A549 (cell line): ENCODE measurements around the gene RGS16. TPM values are rescaled to one million over a fixed set of nuclear protein-coding genes. Genes with fewer than 3 reads are reported as not detected.

Source experiments
- ATAC-seq, 2 experiments: fragments of 200-7000 bp in 1 of 2; fragments of >200 bp in 1 of 2; cut with Nextera tagmentation in 1 of 2; cut with Tn5 transposase in 1 of 2; 3 replicates each; pipeline versions ENCODE4 v1.8.0 to v1.9.1; 2018 to 2020; ENCODE audit warnings: mild to moderate bottlenecking in 1 of 2, moderate library complexity in 1 of 2
- CTCF ChIA-PET: fragments of 300-600 bp; sonication (Branson Sonifier 250); formaldehyde crosslinking; extraction: SDS; loops from one replicate; lab custom pipeline; 2021; ENCODE audit warnings: antibody characterized with exemption, inconsistent platforms; lab: Yijun Ruan, JAX
- POLR2A ChIA-PET: fragments of 350-600 bp; formaldehyde crosslinking; extraction: SDS; loops from one replicate; lab custom pipeline; 2021; ENCODE audit warnings: antibody characterized with exemption, inconsistent platforms; lab: Yijun Ruan, JAX
- DNase-seq, 2 experiments: peaks; one replicate each; pipeline versions ENCODE4 v3.0.0 to v3.0.0-alpha.2; 2011 to 2016; ENCODE audit warnings: low read depth in 1 of 2, low spot score in 1 of 2
- FAIRE-seq: peaks from 2 replicates; lab custom pipeline; 2011; peaks lifted over from hg19 to GRCh38; lab: Jason Lieb, UNC
- H3K27ac ChIP-seq, 2 experiments: fragments of >200 bp; sonication (Bioruptor Twin); formaldehyde crosslinking; 3 replicates each; pipeline ENCODE4 v1.5.1; 2016 to 2017
- H3K4me1 ChIP-seq: fragments of >200 bp; sonication (Bioruptor Twin); formaldehyde crosslinking; 3 replicates; pipeline ENCODE4 v1.6.1; 2016
- H3K4me2 ChIP-seq: fragments of >200 bp; sonication (Bioruptor Twin); formaldehyde crosslinking; 3 replicates; pipeline ENCODE4 v1.6.1; 2016
- H3K4me3 ChIP-seq: fragments of >200 bp; sonication (Bioruptor Twin); formaldehyde crosslinking; 3 replicates; pipeline ENCODE4 v1.5.1; 2016
- H3K9me3 ChIP-seq: fragments of >200 bp; sonication (Bioruptor Twin); formaldehyde crosslinking; 3 replicates; pipeline ENCODE4 v1.6.1; 2016
- CBX2 ChIP-seq: fragments of 200-600 bp; sonication (generic); IDR thresholded peaks from 2 replicates; pipeline ENCODE4 v1.6.1; 2016; ENCODE audit warnings: low read depth, mild to moderate bottlenecking, borderline replicate concordance
- CBX8 ChIP-seq: fragments of 200-600 bp; sonication (generic); IDR thresholded peaks from 2 replicates; pipeline ENCODE4 v1.6.1; 2016
- CEBPB ChIP-seq, 2 experiments: fragments of >200 bp in 1 of 2; sonication (Bioruptor Twin) in 1 of 2; formaldehyde crosslinking in 1 of 2; IDR thresholded peaks; 2 replicates each; pipeline ENCODE4 v1.6.1; 2012 to 2016
- CHD2 ChIP-seq: fragments of 150-350 bp; IDR thresholded peaks from 2 replicates; pipeline ENCODE4 v1.6.1; 2014; ENCODE audit warnings: low read length; ENCODE audit not compliant: partially characterized antibody
- ELK1 ChIP-seq: fragments of 150-350 bp; IDR thresholded peaks from 2 replicates; pipeline ENCODE4 v1.6.1; 2014; ENCODE audit warnings: low read depth, mild to moderate bottlenecking, low read length
- FOSB ChIP-seq: fragments of 250-450 bp; sonication (Bioruptor Pico); IDR thresholded peaks from 2 replicates; pipeline ENCODE4 v1.5.0; 2020; ENCODE audit warnings: mild to moderate bottlenecking, moderate library complexity
- FOSL2 ChIP-seq, 2 experiments: fragments of 450-650 bp in 1 of 2; fragments of >200 bp in 1 of 2; sonication (Bioruptor Twin) in 1 of 2; formaldehyde crosslinking; IDR thresholded peaks; 2 replicates each; pipeline versions ENCODE4 v1.5.0 to v1.6.1; 2016 to 2020; ENCODE audit warnings: mild to moderate bottlenecking in 1 of 2, moderate library complexity in 1 of 2
- GATA3 ChIP-seq: IDR thresholded peaks from 2 replicates; pipeline ENCODE4 v1.6.1; 2012; ENCODE audit warnings: borderline replicate concordance
- HDAC2 ChIP-seq: fragments of 200-600 bp; sonication (generic); IDR thresholded peaks from 2 replicates; pipeline ENCODE4 v1.6.1; 2016
- HES2 ChIP-seq: fragments of >200 bp; sonication (Bioruptor Twin); formaldehyde crosslinking; IDR thresholded peaks from 2 replicates; pipeline ENCODE4 v1.6.1; 2016
- HMGXB4 ChIP-seq: fragments of 250-450 bp; sonication (Bioruptor Pico); IDR thresholded peaks from 2 replicates; pipeline ENCODE4 v1.5.0; 2021; ENCODE audit warnings: mild to moderate bottlenecking, moderate library complexity, borderline replicate concordance
- JUNB ChIP-seq: fragments of >200 bp; sonication (Bioruptor Twin); formaldehyde crosslinking; IDR thresholded peaks from 2 replicates; pipeline ENCODE4 v1.6.1; 2016
- KDM1A ChIP-seq: fragments of 200-600 bp; sonication (generic); IDR thresholded peaks from 2 replicates; pipeline ENCODE4 v1.6.1; 2016; ENCODE audit warnings: low read depth, mild to moderate bottlenecking
- MAZ ChIP-seq: fragments of 150-350 bp; IDR thresholded peaks from 2 replicates; pipeline ENCODE4 v1.6.1; 2014; ENCODE audit warnings: antibody characterized with exemption, low read depth, low read length, borderline replicate concordance
- MYC ChIP-seq: IDR thresholded peaks from 2 replicates; pipeline ENCODE4 v1.6.1; 2012; ENCODE audit warnings: mild to moderate bottlenecking, inconsistent platforms, low read length, improper control_type of control experiment, borderline replicate concordance
- NFE2L2 ChIP-seq: fragments of 150-350 bp; conservative IDR thresholded peaks from 2 replicates; pipeline ENCODE4 v1.6.1; 2014; ENCODE audit warnings: low read length
- NPAS2 ChIP-seq: fragments of 250-450 bp; sonication (Bioruptor Pico); IDR thresholded peaks from 2 replicates; pipeline ENCODE4 v1.8.0; 2022; ENCODE audit warnings: mild to moderate bottlenecking, moderate library complexity, borderline replicate concordance
- NR3C1 ChIP-seq: fragments of >200 bp; sonication (Bioruptor Twin); formaldehyde crosslinking; IDR thresholded peaks from 3 replicates; pipeline ENCODE4 v1.6.1; 2017
- PHF8 ChIP-seq: fragments of 200-600 bp; sonication (generic); IDR thresholded peaks from 2 replicates; pipeline ENCODE4 v1.6.1; 2016; ENCODE audit warnings: low read depth, mild to moderate bottlenecking, antibody characterized with exemption, moderate library complexity, borderline replicate concordance
- POLR2A ChIP-seq: IDR thresholded peaks from 2 replicates; pipeline ENCODE4 v1.6.1; 2012; ENCODE audit warnings: mild to moderate bottlenecking, low read length
- SREBF2 ChIP-seq: fragments of 450-650 bp; IDR thresholded peaks from 2 replicates; pipeline ENCODE4 v1.6.1; 2014; ENCODE audit warnings: mild to moderate bottlenecking, moderate library complexity
- TFCP2L1 ChIP-seq: fragments of 250-450 bp; sonication (Bioruptor Pico); IDR thresholded peaks from 2 replicates; pipeline ENCODE4 v1.5.0; 2021; ENCODE audit warnings: mild to moderate bottlenecking
- ZC3H11A ChIP-seq: fragments of 450-650 bp; IDR thresholded peaks from 2 replicates; pipeline ENCODE4 v1.6.1; 2014; ENCODE audit warnings: antibody characterized with exemption, mild to moderate bottlenecking
- ZFP36 ChIP-seq: fragments of 450-650 bp; IDR thresholded peaks from 2 replicates; pipeline ENCODE4 v1.6.1; 2014; ENCODE audit warnings: borderline replicate concordance; ENCODE audit not compliant: partially characterized antibody
- ZNF302 ChIP-seq: fragments of 250-450 bp; sonication (Bioruptor Pico); IDR thresholded peaks from 2 replicates; pipeline ENCODE4 v1.9.0; 2021; ENCODE audit warnings: inconsistent platforms, mild to moderate bottlenecking, moderate library complexity
- ZSCAN20 ChIP-seq: fragments of 250-450 bp; sonication (Bioruptor Pico); IDR thresholded peaks from 2 replicates; pipeline ENCODE4 v1.8.0; 2022; ENCODE audit warnings: mild to moderate bottlenecking, moderate library complexity
- WGBS: methylation state at CpG from one replicate; pipeline ENCODE4 v1.1.6; 2017; ENCODE audit errors: missing lambda C conversion rate; 5-methylcytosine and 5-hydroxymethylcytosine counted together
- polyA plus RNA-seq, 4 experiments: library from polyadenylated mRNA; depleted of rRNA in 3 of 4; stranded (reverse); fragments of >200 nt; fragmentation: RNase III in 1 of 4; extraction: RNeasy Plus Mini Kit Qiagen cat#74134 plus additional on column Dnase treatment in 1 of 4; gene quantifications; 2 replicates in 3 of 4; 3 replicates in 1 of 4; pipeline ENCODE4 v1.2.3, GENCODE V29; 2011 to 2017

RGS16 gene
- polyA plus RNA-seq, 2 of the 4 experiments (the other 2 are of a cell fraction), result 0.13 to 0.45 TPM

- H3K4me2 ChIP-seq, result no peak overlapping the region
- no peak for TF ChIP-seq CBX8
- TF ChIP-seq FOSB (CRISPR knock-in tag), result no peak
- TF ChIP-seq SREBF2, result no peak
- TF ChIP-seq NR3C1, result no peak
- TF ChIP-seq NPAS2, result no peak
- TF ChIP-seq MYC, result no peak
- no peak for TF ChIP-seq ZC3H11A
- no peak for TF ChIP-seq ZSCAN20
- TF ChIP-seq ZFP36, result no peak
- TF ChIP-seq, all 56 proteins: peak for 0
- FAIRE-seq, result no peak
- no peak overlapping the region for H3K4me3 ChIP-seq
- ATAC-seq, result no peak
- no peaks in the 10 kb centered on the region for H3K4me1 ChIP-seq
- ChIA-PET POLR2A (no interaction called here), CTCF (no interaction called here)
- no peaks in the 10 kb centered on the region for H3K9me3 ChIP-seq
- no peak overlapping the region for H3K27ac ChIP-seq
- DNase-seq, result no peak
- 59% methylated on average over 3 of the region's 3 CpGs for WGBS
Observed at GRCh38 chr1:182568647-182569284, 35.4 kb downstream of the RGS16 start.

- DNase-seq, result no peak
- WGBS, result 62% methylated on average over 5 of the region's 5 CpGs
- Histone ChIP-seq H3K4me3 (no peak overlapping the region), H3K27ac (no peak overlapping the region), H3K4me1 (no peaks in the 10 kb centered on the region), H3K4me2 (no peak overlapping the region), H3K9me3 (no peaks in the 10 kb centered on the region)
- ChIA-PET POLR2A (no interaction called here), CTCF (no interaction called here)
- FAIRE-seq, result no peak
- no peak for ATAC-seq
- TF ChIP-seq JUNB (no peak), CEBPB (IDR thresholded peaks at IDR 0.05) (no peak), GATA3 (no peak), ZFP36 (no peak), CBX2 (no peak)
Observed at GRCh38 chr1:182567629-182568028, 36.6 kb downstream of the RGS16 start.

GRCh38 chr1:182565537-182565936 lies 38.7 kb downstream of the RGS16 start:
- FAIRE-seq, result no peak
- no peak overlapping the region for H3K4me3 ChIP-seq
- POLR2A ChIA-PET, result no interaction called here
- H3K4me1 ChIP-seq, result no peaks in the 10 kb centered on the region
- no peaks in the 10 kb centered on the region for H3K9me3 ChIP-seq
- CTCF ChIA-PET, result interaction anchor here (1.1 kb wide), 1 partner anchor 30 kb away, joined by 4 read pairs; no protein-coding TSS in a partner anchor
- TF ChIP-seq FOSL2 (IDR thresholded peaks at IDR 0.05) (no peak), FOSL2 (CRISPR knock-in tag; IDR thresholded peaks at IDR 0.05) (peak; percentile 23; the same call in 1 of the 2 replicates), HES2 (no peak)
- DNase-seq, result no peak
- H3K4me2 ChIP-seq, result no peak overlapping the region
- 45% methylated on average over 3 of the region's 3 CpGs for WGBS
- ATAC-seq, result no peak
- H3K27ac ChIP-seq, result no peak overlapping the region

GRCh38 chr1:182564406-182565004 lies 39.7 kb downstream of the RGS16 start:
- CTCF ChIA-PET, result no interaction called here
- no peak for DNase-seq
- H3K27ac ChIP-seq, result no peak overlapping the region
- H3K4me3 ChIP-seq, result no peak overlapping the region
- 23% methylated on average over 2 of the region's 2 CpGs for WGBS
- no peak for ATAC-seq
- no peaks in the 10 kb centered on the region for H3K4me1 ChIP-seq
- TF ChIP-seq NFE2L2 (peak; percentile 32; the same call in 1 of the 2 replicates), FOSL2 (IDR thresholded peaks at IDR 0.05) (no peak), FOSL2 (CRISPR knock-in tag; IDR thresholded peaks at IDR 0.05) (no peak)
- TF ChIP-seq, all 56 proteins: peak for 1
- POLR2A ChIA-PET, result no interaction called here
- no peak for FAIRE-seq
- Histone ChIP-seq H3K9me3 (no peaks in the 10 kb centered on the region), H3K4me2 (no peak overlapping the region)

GRCh38 chr1:182563095-182563494 lies 41.1 kb downstream of the RGS16 start:
- POLR2A ChIA-PET, result no interaction called here
- DNase-seq (no peak), ATAC-seq (no peak), FAIRE-seq (no peak)
- Histone ChIP-seq H3K4me3 (no peak overlapping the region), H3K4me1 (no peaks in the 10 kb centered on the region), H3K27ac (no peak overlapping the region), H3K9me3 (no peaks in the 10 kb centered on the region), H3K4me2 (no peak overlapping the region)
- WGBS, result 46% methylated on average over 4 of the region's 4 CpGs
- CTCF ChIA-PET, result interaction anchor here (0.6 to 1.4 kb wide), 3 partner anchors 17 to 1679 kb away, joined by 3 read pairs; no protein-coding TSS in a partner anchor
- TF ChIP-seq MAZ (no peak), HMGXB4 (CRISPR knock-in tag) (no peak), TFCP2L1 (CRISPR knock-in tag) (no peak), CHD2 (no peak), PHF8 (no peak), NR3C1 (no peak), POLR2A (no peak), KDM1A (no peak), ZSCAN20 (no peak), ZNF302 (CRISPR knock-in tag) (no peak), HDAC2 (no peak), GATA3 (no peak), ELK1 (no peak)
